Measurements from ENCODE around the gene RBMS1.

The RBMS1 gene

GRCh38 chr2:160493227-160494028 lies at the start of gene RBMS1:
TSS of gene RBMS1 (minus strand) at chr2:160493807. CDS start at chr2:160493363, 444 bp downstream.
- DNase-seq (ENCODE audit: low spot score): no peak

DNA sequence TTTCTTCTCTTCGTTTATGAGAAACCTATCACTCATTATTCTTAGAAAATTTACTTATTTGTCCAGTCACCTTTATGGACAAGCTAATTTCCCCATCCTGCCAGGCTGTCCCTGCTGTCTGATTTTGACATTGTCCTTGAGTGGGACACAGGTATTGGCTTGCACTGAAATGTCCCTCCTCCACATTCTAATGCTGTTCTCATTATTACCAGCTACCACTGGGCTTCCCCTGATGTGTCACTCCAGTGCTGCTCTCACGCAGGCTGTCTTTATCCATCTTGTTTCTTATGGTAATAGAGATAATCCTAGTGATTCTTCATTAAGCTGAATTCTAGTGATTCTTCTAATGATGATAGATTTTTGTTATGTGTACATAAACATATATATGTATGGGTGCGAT lies 48.1 kb upstream of the RBMS1 start:
- no peak for DNase-seq (ENCODE audit: low spot score)

DNA sequence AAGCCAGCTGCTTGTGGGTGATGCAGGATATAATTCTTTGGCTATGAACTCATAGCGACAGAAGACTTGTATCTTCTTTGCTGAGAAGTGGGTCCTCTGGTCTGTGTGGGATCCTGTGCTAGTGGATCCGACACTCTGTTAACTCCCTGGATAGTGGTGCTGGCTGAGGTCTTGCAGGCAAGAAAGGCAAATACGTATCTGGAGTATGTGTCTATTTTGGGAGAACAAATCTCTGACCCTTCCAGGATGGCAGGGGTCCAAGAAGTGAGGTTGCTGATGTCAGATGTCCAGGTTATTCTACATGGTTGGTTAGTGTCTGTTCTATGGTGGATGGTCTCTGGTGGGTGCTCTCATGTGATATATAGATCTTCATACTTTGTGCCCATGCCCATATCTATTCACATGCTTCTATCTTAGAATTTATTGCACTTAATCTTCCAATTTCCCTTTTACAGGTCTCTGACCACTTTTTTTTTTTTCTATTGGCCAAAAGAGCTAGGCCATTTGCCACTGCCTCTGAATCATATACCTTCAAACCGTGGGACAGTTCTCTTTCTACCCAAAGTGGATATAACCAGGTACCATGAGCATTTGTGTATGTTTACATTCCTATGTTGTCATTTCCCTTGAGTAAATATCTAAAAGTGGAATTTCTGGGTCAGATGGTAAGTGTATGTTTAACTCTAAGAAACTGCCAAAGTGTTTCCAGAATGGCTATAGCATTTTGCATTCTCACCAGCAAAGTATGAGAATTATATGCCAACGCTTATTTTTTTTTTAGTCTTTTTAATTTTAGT lies 45.1 kb upstream of the RBMS1 start:
- no peak for DNase-seq (ENCODE audit: low spot score)

GRCh38 chr2:160538115-160538514 lies 44.5 kb upstream of the RBMS1 start:
- DNase-seq (ENCODE audit: low spot score): no peak

GRCh38 chr2:160534996-160535395 lies 41.4 kb upstream of the RBMS1 start:
- no peak for DNase-seq (ENCODE audit: low spot score)

DNA sequence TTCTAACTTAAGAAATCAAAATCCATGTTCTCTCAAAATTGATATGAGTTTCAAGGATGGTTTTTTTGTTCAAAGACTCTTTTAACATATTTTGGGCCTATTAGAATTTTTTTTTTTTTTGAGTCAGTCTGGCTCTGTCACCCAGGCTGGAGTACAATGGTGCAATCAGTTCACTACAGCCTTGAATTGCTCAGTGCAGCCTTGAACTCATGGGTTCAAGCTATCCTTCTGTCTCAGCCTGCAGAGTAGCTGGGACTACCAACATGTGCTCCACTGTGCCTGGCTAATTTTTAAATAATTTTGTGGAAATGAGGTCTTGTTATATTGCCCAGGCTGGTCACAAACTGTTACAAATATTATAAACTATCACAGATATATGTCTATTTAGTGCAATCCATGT lies 40.6 kb upstream of the RBMS1 start:
- DNase-seq (ENCODE audit: low spot score): no peak

GRCh38 chr2:160533482-160533881 lies 39.9 kb upstream of the RBMS1 start:
- no peak for DNase-seq (ENCODE audit: low spot score)

- no peak for DNase-seq (ENCODE audit: low spot score)
Measured at GRCh38 chr2:160532388-160532787, 38.8 kb upstream of the RBMS1 start.

GRCh38 chr2:160522951-160523710 lies 29.5 kb upstream of the RBMS1 start:
- DNase-seq (ENCODE audit: low spot score): no peak

GRCh38 chr2:160517731-160518130 lies 24.1 kb upstream of the RBMS1 start:
- DNase-seq (ENCODE audit: low spot score): no peak

- no peak for DNase-seq (ENCODE audit: low spot score)
Measured at GRCh38 chr2:160516547-160517365, 23.1 kb upstream of the RBMS1 start.

- DNase-seq (ENCODE audit: low spot score): no peak
Measured at GRCh38 chr2:160515120-160515519, 21.5 kb upstream of the RBMS1 start.

DNA sequence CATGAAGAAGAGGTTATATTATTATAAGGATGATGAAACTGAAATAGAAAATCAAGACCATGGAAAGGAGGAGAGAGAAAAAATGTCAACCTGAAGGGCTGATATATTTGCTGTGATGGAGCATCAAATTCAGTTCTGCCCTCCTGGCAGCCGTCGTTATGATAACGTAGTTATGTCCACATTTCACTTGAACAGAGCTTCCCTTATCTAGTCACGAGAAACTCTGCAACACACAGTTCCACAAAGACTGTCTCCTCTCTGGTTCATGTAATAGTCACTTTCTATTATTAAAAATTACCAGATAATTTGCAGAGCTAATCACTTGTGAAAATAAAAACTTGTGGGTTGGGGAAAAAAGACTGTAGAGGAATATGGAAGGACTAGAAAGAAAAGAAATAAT lies 19.5 kb upstream of the RBMS1 start:
- no peak for DNase-seq (ENCODE audit: low spot score)

DNA sequence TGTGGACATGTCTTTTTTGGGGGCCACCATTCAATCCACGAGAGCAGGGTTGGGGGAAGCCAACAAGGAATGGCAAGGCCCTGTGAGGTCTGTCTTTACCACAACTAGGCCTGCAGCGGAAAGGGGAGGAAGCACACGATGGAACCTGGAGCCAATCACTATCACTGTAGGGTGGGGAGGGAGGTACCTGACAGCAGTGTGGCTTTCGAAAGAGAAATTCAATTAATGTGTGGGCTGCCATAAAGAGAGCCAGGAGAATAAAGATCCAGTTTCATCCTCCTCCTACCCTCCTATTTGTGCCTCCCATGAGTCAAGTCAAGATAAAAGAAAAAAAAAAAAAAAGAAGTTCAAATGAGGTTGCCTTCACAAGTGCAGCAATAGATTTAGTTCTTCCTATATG lies 18.9 kb upstream of the RBMS1 start:
- no peak for DNase-seq (ENCODE audit: low spot score)

GRCh38 chr2:160510617-160511016 lies 17.0 kb upstream of the RBMS1 start:
- DNase-seq (ENCODE audit: low spot score): no peak

DNA sequence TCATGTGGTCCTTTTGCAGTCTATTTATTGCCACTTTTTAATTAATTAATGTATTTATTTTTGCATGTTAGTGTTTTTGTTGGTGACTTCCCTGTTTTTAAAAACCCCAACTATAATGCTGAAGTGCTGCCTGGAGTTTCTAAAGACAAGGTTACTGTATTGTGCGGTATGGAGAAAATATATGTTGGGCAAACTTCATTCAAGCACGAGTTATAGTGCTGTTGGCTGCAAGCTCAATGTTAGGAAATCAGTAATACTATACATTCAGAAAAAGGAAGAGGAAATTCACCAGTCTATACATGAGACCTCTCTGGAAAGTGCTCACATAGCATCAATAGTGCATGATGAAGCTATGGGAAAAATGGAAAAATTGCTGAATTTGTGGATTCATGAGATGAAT lies 15.4 kb upstream of the RBMS1 start:
- DNase-seq (ENCODE audit: low spot score): no peak

DNA sequence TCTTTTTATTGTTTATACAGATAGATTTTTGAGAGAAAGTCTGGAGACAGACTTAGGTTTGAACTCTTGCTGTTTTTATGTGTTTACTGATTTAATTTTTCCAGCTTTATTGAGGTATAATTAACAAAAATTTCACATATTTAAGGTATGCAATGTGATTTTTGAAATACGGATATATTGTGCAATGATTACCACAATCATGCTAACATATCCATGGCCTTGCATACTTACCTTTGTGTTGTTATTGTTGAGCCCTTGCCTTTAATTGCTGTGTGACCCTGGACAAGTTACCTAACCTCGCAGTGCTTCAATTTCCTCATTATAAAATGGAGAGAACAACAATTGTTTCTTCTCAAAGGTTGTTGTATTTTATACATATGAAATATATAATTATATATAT lies 13.9 kb upstream of the RBMS1 start:
- no peak for DNase-seq (ENCODE audit: low spot score)

- no peak for DNase-seq (ENCODE audit: low spot score)
Measured at GRCh38 chr2:160507046-160507407, 13.4 kb upstream of the RBMS1 start.

DNA sequence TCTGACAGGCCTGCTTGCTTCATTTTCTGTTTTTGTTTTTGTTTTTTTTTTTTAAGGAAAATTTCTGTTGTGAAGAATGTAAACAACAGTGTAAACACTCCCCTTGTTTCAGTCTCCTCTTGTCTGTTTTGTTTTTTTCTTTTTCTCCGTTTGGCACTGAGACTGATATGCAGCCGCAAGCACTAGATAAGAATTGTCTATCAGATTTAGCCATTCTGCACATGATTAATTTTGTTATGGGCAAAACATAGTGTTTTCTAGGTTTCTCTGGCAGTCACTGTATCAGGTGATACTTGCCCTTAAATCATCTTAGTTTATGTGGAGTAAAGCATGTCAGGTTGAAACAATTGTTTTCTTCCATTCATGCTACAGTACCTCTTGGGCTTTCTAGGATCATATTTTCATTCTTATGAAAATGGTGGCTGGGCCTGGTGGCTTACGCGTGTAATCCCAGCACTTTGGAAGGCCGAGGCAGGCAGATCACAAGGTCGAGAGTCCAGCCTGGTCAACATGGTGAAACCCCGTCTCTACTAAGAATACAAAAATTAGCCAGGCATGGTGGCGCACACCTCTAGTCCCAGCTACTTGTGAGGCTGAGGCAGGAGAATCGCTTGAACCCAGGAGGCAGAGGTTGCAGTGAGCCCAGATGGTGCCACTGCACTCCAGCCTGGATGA lies 12.9 kb upstream of the RBMS1 start:
- no peak for DNase-seq (ENCODE audit: low spot score)

GRCh38 chr2:160505256-160505655 lies 11.6 kb upstream of the RBMS1 start:
- no peak for DNase-seq (ENCODE audit: low spot score)

DNA sequence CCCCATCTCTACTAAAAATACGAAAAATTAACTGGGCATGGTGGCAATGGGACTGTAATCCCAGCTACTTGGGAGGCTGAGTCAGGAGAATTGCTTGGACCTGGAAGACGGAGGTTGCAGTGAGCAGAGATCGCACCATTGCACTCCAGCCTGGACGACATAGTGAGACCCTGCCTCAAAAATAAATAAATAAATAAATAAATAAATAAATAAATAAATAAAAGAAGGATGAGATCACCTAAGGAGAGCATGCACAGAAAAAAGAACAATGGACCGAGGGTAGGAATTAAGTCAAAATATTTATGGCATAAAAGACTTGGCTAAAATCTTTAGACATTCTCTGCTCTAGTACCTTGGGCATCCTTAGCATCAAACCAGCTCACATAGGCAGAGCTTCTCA lies 8.9 kb upstream of the RBMS1 start:
- no peak for DNase-seq (ENCODE audit: low spot score)

All from NAMALWA (cell line).